NCI-H2196 (cell line): ENCODE measurements around the gene SLC35B3.
"Not testable (repeated sequence)": the region's sequence is repeated elsewhere in the genome, so short reads cannot be mapped to it uniquely, and the experiment has no call there.

Experiments used
- DNase-seq: peaks from one replicate; lab custom pipeline; 2025; ENCODE audit not compliant: unreplicated experiment; lab: John Stamatoyannopoulos, UW

The SLC35B3 gene

GRCh38 chr6:8415280-8415679 lies 20.1 kb downstream of the SLC35B3 start:
- no peak for DNase-seq

- no peak for DNase-seq
These were observed 20.5 kb downstream of the SLC35B3 start for GRCh38 chr6:8414844-8415243.

- not testable (repeated sequence) for DNase-seq
These were observed 29.4 kb downstream of the SLC35B3 start for GRCh38 chr6:8405946-8406345.

GRCh38 chr6:8402546-8402945 lies 32.8 kb downstream of the SLC35B3 start:
- no peak for DNase-seq

GRCh38 chr6:8400663-8401062 lies 34.7 kb downstream of the SLC35B3 start:
- DNase-seq = no peak

- no peak for DNase-seq
These were observed 42.8 kb downstream of the SLC35B3 start for GRCh38 chr6:8392569-8392968.

- DNase-seq = no peak
These were observed 43.4 kb downstream of the SLC35B3 start for GRCh38 chr6:8391934-8392333.

- DNase-seq = no peak
These were observed 46.1 kb downstream of the SLC35B3 start for GRCh38 chr6:8389036-8389818.

GRCh38 chr6:8387942-8388437 lies 47.4 kb downstream of the SLC35B3 start:
- DNase-seq = no peak

- no peak for DNase-seq
These were observed 51.8 kb downstream of the SLC35B3 start for GRCh38 chr6:8383584-8383983.

GRCh38 chr6:8382434-8382833 lies 52.9 kb downstream of the SLC35B3 start:
- no peak for DNase-seq

- no peak for DNase-seq
These were observed 59.4 kb downstream of the SLC35B3 start for GRCh38 chr6:8375916-8376315.
